Astrocyte (in vitro differentiated cells and primary cell): ENCODE measurements around the gene MT1G.

Experiments
- EZH2 ChIP-seq: IDR thresholded peaks from 2 replicates; pipeline ENCODE4 v1.6.1; 2012; ENCODE audit warnings: mild to moderate bottlenecking, low read length, inconsistent platforms; ENCODE audit not compliant: insufficient read depth
- TF ChIP-seq, protein P1 (sequence below): IDR thresholded peaks from 2 replicates; pipeline ENCODE4 v1.5.1; 2011; ENCODE audit warnings: low read depth, mild to moderate bottlenecking, inconsistent platforms, low read length, moderate library complexity; ENCODE audit not compliant: insufficient read depth

- TF ChIP-seq, protein P1, sequence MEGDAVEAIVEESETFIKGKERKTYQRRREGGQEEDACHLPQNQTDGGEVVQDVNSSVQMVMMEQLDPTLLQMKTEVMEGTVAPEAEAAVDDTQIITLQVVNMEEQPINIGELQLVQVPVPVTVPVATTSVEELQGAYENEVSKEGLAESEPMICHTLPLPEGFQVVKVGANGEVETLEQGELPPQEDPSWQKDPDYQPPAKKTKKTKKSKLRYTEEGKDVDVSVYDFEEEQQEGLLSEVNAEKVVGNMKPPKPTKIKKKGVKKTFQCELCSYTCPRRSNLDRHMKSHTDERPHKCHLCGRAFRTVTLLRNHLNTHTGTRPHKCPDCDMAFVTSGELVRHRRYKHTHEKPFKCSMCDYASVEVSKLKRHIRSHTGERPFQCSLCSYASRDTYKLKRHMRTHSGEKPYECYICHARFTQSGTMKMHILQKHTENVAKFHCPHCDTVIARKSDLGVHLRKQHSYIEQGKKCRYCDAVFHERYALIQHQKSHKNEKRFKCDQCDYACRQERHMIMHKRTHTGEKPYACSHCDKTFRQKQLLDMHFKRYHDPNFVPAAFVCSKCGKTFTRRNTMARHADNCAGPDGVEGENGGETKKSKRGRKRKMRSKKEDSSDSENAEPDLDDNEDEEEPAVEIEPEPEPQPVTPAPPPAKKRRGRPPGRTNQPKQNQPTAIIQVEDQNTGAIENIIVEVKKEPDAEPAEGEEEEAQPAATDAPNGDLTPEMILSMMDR = no peak
- no peak for TF ChIP-seq EZH2
These were observed 41.7 kb upstream of the MT1G start for GRCh38 chr16:56709443-56710040.
